RCC 7860 (cell line): Measurements from ENCODE around the gene GRAMD2B.

Experiments
- DNase-seq: peaks from one replicate; pipeline ENCODE4 v3.0.0-alpha.2; 2015; ENCODE audit warnings: low spot score
- FAIRE-seq: peaks from 2 replicates; lab custom pipeline; 2012; peaks lifted over from hg19 to GRCh38; lab: Jason Lieb, UNC

The GRAMD2B gene

DNA sequence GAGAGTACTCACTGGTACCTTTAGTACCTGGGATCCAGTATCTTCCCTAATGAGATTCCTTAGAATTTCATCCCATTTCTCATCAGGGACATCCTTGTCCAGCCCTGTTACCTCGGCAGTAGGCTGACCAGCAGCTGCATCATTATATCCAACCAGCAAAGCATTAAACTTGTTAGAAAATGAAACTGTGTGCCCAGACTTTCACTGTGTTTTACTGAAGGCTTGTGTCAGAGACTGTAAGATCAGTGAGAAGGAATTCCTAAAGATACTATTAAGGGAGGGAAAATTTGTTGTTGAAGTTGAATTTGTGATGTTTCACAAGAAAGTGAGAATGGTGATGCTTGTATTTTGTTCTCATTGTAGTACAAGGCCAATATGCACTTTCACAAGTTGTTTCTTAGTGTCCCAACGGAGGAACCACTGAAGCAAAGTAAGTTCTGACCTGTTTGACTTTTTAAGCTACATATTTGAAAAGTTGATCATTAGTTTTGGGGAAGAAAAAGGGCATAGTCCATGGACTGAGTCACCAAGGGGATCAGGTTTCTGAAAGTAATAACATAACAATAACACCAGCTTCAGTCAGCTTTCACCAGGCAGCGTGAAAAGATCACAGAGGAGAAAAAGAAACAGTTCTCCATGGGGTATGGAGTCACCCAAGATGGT is 48.8 kb downstream of the GRAMD2B start:
- FAIRE-seq (peak; percentile 90), DNase-seq (peak; percentile 71)

DNA sequence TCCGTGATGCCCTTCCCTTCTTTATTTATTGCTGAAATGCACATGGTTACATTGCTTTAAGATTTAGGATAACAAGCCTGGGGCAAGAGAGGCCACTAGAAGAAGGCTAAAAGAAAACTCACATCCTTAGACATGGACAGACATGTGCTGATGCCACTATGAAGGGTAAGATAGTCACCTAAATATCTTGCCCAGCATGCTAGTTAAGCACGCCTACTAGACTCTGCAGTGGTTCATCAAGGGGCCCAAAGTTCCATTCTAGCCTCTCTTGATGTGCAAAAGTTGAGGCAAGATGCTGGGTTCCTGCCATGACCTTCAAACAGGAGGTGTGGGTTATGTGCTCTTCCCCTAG is 49.3 kb downstream of the GRAMD2B start:
- DNase-seq (no peak), FAIRE-seq (no peak)

- no peak for FAIRE-seq
- no peak for DNase-seq
These were observed 54.3 kb downstream of the GRAMD2B start for GRCh38 chr5:126477294-126478117.

DNA sequence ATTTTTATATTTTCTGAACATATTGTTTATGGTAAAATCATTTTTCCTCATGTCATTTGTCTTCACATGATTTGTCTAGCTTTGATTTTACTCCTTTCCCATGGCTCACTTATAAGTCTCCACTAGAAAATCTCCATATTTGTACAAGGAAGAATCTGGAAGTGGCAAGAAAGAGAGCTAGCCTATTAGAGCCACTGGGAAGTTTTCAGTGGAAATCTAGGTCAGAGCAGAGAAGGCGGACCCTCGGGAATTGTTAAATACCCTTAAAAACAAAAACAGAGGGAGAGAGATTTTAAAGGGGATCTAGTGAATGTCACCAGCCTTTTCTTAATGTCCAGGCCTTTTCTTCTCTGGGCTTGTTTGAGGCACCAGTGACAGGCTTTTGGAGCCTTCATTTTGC is 56.6 kb downstream of the GRAMD2B start:
- DNase-seq: no peak
- FAIRE-seq: no peak

- no peak for FAIRE-seq
- DNase-seq: no peak
These were observed 57.6 kb downstream of the GRAMD2B start for GRCh38 chr5:126480824-126481223.

GRCh38 chr5:126481243-126481642 is 58.0 kb downstream of the GRAMD2B start:
- DNase-seq (no peak), FAIRE-seq (no peak)

- no peak for DNase-seq
- no peak for FAIRE-seq
These were observed 59.4 kb downstream of the GRAMD2B start for GRCh38 chr5:126482591-126482990.

GRCh38 chr5:126483156-126483555 is 59.9 kb downstream of the GRAMD2B start:
- no peak for DNase-seq
- FAIRE-seq: no peak

GRCh38 chr5:126484253-126484652 is 61.0 kb downstream of the GRAMD2B start:
- FAIRE-seq: no peak

DNA sequence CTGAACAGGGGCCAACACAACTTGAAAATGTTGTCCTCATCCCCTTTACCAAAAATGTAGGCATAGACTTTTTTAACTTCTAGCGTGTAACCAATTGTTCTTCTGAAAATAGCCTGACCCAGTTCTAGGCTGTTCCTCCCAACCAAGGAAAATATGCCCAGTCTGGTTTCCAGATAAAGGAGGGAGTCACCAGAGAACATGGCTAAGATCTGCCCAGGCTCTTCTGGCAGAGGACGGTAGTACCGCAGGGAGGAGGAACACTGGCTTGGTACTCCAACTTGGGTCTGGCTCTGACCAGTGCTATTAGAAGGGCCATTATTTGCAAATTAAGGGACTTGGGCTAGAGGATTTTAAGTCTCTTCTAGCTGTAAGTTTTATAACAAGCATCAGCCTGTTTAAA is 63.1 kb downstream of the GRAMD2B start:
- no peak for FAIRE-seq
- DNase-seq: no peak

More at GRCh38 chr5:126484253-126484652, 61.0 kb downstream of the GRAMD2B start:
- DNase-seq: no peak

GRCh38 chr5:126487596-126487995 is 64.4 kb downstream of the GRAMD2B start:
- FAIRE-seq: no peak

GRCh38 chr5:126488443-126489065 is 65.3 kb downstream of the GRAMD2B start:
- no peak for DNase-seq
- FAIRE-seq: no peak

More at GRCh38 chr5:126487596-126487995, 64.4 kb downstream of the GRAMD2B start:
- DNase-seq: no peak

DNA sequence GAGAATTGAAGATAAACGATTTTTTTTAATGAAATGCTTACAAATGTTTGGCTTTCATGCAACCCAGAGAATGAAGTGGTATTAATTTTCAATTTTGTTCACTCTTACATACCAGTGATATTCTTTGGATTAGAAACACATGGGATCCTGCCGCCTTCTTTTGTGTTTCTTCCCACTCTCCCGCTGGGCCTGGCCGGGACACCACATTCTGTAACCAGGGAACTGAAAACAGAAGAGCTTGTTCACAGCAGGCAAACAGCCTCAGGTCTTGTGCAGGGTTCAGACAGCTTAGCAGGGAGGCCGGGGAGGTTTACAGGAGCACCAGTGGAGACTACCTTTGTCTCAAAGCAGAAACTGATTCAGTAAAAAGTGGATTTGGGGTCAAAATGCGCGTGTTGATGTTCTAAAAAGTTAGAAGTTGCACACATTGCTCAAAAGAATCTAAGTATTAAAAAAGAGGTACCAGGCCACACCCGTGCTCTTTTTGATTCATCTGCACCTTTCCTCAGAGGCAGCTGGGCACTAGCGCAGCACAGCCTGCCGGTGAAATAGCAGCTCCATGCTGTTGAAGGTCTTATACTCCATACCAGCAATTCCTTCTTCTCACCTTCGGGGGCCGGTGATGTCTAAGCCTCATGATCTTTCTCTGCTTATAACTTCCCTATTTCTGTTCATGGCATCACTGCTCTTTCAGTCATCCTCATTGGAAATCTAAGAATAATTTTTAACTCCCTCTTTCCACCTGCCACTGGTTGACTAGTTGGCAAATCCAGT is 67.1 kb downstream of the GRAMD2B start:
- DNase-seq (no peak), FAIRE-seq (no peak)

GRCh38 chr5:126492939-126493338 is 69.7 kb downstream of the GRAMD2B start:
- no peak for FAIRE-seq

GRCh38 chr5:126494393-126494792 is 71.2 kb downstream of the GRAMD2B start:
- no peak for DNase-seq
- FAIRE-seq: no peak

More at GRCh38 chr5:126492939-126493338, 69.7 kb downstream of the GRAMD2B start:
- DNase-seq: no peak

GRCh38 chr5:126497506-126497905 is 74.3 kb downstream of the GRAMD2B start:
- no peak for FAIRE-seq
- DNase-seq: no peak

- no peak for DNase-seq
These were observed 76.1 kb downstream of the GRAMD2B start for GRCh38 chr5:126499278-126499677.

GRCh38 chr5:126499853-126500342 is 76.7 kb downstream of the GRAMD2B start:
- no peak for FAIRE-seq
- DNase-seq: peak; percentile 13

More at GRCh38 chr5:126499278-126499677, 76.1 kb downstream of the GRAMD2B start:
- no peak for FAIRE-seq

DNA sequence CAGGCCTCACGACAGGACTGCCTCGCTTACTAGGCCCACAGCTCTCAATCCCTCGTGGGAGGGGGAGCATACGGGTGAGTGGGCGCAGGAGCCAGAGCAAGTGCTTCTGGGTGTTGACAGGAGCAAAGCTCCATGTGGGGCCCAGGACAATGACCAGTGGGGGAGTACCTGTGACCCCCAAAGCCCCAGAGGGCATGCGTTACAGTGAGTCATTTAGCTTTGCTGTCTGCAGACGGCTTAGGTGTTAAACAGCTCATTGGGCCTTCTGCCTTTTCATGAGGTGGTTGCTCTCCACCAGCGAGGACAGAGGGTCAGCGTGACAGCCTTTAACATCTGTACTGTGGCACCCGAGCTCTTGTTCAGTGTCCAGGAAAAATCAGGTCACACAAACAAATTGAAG is 78.2 kb downstream of the GRAMD2B start:
- DNase-seq: no peak
- FAIRE-seq: no peak

DNA sequence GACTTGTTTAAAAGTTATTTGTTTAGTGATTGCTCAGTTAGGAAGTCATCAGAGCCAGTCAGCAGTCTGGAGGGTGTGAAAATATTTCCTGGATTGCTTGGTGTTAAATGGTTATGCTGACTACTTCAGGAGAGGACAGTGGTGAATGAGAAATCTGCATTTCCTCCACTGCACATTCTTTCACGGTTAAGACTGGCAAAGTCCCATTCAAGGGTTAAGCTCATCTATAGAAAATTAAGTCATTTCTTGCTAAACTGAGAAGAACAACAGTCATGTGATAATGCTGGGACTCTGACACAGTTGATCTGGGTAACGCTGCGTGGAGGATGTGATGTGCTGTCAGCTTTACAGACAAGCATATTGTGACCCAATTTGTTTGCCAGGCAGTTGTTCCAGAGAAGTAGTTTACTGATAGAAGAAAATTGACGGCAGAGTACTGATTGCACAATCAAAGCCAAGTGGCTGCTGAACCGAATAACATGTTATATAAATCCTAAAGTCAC is 80.4 kb downstream of the GRAMD2B start:
- DNase-seq (peak; percentile 54), FAIRE-seq (no peak)

DNA sequence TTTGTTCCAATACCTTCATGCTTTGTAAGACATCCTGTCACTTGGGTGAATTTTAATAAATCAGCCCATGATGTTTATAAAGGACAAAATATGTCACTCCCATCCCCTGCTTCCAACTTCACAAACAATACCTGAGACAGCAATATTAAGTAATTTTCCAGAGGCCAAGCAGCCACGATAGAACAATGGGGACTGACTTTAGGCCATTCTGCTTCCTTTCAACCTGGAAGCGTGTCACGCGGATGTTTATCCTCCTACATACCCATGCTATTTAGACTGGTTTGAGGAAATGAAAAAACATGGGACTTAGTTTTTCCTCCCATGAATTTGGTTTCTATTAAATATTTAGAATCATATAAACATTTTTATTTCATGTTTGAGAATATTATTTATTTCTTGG is 82.9 kb downstream of the GRAMD2B start:
- DNase-seq: no peak
- no peak for FAIRE-seq
